Measurements from ENCODE around the gene KCNN1. TPM values are rescaled to one million over a fixed set of nuclear protein-coding genes. Genes with fewer than 3 reads are reported as not detected.

KCNN1 gene
- total and polyA plus RNA-seq, 9 of the 15 experiments (the other 6 are each of a cell fraction or from before 2014, with no cell fraction given): 0.01 to 6.2 (median 0.72) TPM

DNA sequence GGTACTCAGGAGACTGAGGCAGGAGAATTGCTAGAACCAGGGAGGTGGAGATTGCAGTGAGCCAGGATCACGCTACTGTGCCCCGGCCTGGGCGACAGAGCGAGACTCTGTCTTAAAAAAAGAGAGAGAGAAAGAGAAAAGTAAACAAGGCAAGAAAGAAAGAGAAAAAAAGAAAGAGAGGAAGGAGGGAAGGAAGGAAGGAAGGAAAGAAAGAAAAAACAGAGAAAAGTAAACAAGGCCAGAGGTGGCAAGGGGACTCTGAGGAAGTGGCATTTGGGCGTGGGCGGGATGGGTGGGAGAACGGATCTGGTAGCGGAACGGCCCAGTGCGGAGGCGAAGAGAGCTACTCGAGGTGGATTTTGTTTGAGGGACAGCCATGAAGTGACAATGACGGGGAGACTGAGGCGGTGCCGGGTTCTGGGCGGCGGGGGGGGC lies 33.6 kb downstream of the KCNN1 start:
- in situ Hi-C loops (cut with MboI) (loop anchor here (10.0 kb wide), 1 partner anchor 164 kb away; no protein-coding TSS in a partner anchor), intact Hi-C loops (cut with micrococcal nuclease) (loop anchor here (10.0 kb wide), 1 partner anchor 164 kb away; no protein-coding TSS in a partner anchor)
- Histone ChIP-seq H3K9me1 (ENCODE audit: control insufficient read depth, insufficient read depth, low read length) (no peaks in the 10 kb centered on the region), H3K9me3 (replicated peaks; ENCODE audit: control insufficient read depth, insufficient read depth, low read depth, low read length) (no peaks in the 10 kb centered on the region), H3K79me2 (ENCODE audit: control insufficient read depth, insufficient read depth, low read length) (peaks cover 24% of the 10 kb centered on the region), H3K4me3 (peak overlapping the region; percentile 87; the same call in 1 of the 2 replicates), H3K4me2 (ENCODE audit: insufficient read depth, low read length) (peak overlapping the region; percentile 86), H3K27ac (ENCODE audit: extremely low read depth, low read depth, low read length) (peak overlapping the region; percentile 88), H4K20me1 (replicated peaks; ENCODE audit: control insufficient read depth, insufficient read depth, low read length) (no peaks in the 10 kb centered on the region; the same call in 1 of the 2 replicates), H3K27me3 (ENCODE audit: control insufficient read depth in 2 of 2, insufficient read depth in 2 of 2, low read length in 2 of 2) (no peaks in the 10 kb centered on the region), H3K36me3 (ENCODE audit: control insufficient read depth, insufficient read depth, low read length) (peaks cover 5% of the 10 kb centered on the region; the same call in 1 of the 3 replicates), H2AFZ (ENCODE audit: low read depth, low read length) (peak overlapping the region; percentile 84), H3K4me1 (replicated peaks in 1 of 2; ENCODE audit: control insufficient read depth in 2 of 2, insufficient read depth in 2 of 2, low read length in 2 of 2) (peaks cover 31 to 64% of the 10 kb centered on the region in 2 experiments), H3K9ac (ENCODE audit: insufficient read depth in 1 of 2, low read depth in 2 of 2, low read length in 2 of 2) (peak overlapping the region; percentile 67 to 96)
- FAIRE-seq (peak; percentile 56), ATAC-seq (no peak), DNase-seq (ENCODE audit: extremely low read depth in 1 of 4, low spot score in 3 of 4) (no peak)
- 31% methylated on average over 10 of the region's 17 CpGs for WGBS (ENCODE audit: insufficient coverage, low coverage, missing lambda C conversion rate)
- CTCF ChIA-PET (ENCODE audit: low intra/inter-chr PET ratio): interaction anchor here (1.0 kb wide), 1 partner anchor 63 kb away, joined by 3 read pairs; no protein-coding TSS in a partner anchor
- no TSS peak for BruUV-seq (replicated peaks)
- POLR2A ChIA-PET: interaction anchor here (0.6 to 1.6 kb wide), 5 partner anchors 58 to 308 kb away, joined by 3 to 9 read pairs (median 4); partner anchors contain the start of gene RPL18A
- TF ChIP-seq, protein P1, sequence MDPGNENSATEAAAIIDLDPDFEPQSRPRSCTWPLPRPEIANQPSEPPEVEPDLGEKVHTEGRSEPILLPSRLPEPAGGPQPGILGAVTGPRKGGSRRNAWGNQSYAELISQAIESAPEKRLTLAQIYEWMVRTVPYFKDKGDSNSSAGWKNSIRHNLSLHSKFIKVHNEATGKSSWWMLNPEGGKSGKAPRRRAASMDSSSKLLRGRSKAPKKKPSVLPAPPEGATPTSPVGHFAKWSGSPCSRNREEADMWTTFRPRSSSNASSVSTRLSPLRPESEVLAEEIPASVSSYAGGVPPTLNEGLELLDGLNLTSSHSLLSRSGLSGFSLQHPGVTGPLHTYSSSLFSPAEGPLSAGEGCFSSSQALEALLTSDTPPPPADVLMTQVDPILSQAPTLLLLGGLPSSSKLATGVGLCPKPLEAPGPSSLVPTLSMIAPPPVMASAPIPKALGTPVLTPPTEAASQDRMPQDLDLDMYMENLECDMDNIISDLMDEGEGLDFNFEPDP (CRISPR knock-in tag; IDR thresholded peaks at IDR 0.05): no peak
- TF ChIP-seq PTRF (tag; IDR thresholded peaks at IDR 0.05) (no peak; the same call in 1 of the 2 replicates), MCM2 (IDR thresholded peaks at IDR 0.05; ENCODE audit: low read depth) (no peak), NFRKB (IDR thresholded peaks at IDR 0.05; ENCODE audit: low read depth) (peak; percentile 67; the same call in 1 of the 2 replicates), ELF2 (CRISPR knock-in tag; IDR thresholded peaks at IDR 0.05) (no peak), SPI1 (IDR thresholded peaks at IDR 0.05; ENCODE audit: borderline replicate concordance, low read depth, low read length) (0 out of 2 replicates have a peak, but pooled peaks have one; percentile 47), ARHGAP35 (IDR thresholded peaks at IDR 0.05; ENCODE audit: partially characterized antibody) (peak; percentile 48)
- TF ChIP-seq, protein P2, sequence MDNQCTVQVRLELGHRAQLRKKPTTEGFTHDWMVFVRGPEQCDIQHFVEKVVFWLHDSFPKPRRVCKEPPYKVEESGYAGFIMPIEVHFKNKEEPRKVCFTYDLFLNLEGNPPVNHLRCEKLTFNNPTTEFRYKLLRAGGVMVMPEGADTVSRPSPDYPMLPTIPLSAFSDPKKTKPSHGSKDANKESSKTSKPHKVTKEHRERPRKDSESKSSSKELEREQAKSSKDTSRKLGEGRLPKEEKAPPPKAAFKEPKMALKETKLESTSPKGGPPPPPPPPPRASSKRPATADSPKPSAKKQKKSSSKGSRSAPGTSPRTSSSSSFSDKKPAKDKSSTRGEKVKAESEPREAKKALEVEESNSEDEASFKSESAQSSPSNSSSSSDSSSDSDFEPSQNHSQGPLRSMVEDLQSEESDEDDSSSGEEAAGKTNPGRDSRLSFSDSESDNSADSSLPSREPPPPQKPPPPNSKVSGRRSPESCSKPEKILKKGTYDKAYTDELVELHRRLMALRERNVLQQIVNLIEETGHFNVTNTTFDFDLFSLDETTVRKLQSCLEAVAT (IDR thresholded peaks at IDR 0.05): peak; percentile 71 to 73; a peak in 3 of 4 replicates
- TF ChIP-seq, protein P3, sequence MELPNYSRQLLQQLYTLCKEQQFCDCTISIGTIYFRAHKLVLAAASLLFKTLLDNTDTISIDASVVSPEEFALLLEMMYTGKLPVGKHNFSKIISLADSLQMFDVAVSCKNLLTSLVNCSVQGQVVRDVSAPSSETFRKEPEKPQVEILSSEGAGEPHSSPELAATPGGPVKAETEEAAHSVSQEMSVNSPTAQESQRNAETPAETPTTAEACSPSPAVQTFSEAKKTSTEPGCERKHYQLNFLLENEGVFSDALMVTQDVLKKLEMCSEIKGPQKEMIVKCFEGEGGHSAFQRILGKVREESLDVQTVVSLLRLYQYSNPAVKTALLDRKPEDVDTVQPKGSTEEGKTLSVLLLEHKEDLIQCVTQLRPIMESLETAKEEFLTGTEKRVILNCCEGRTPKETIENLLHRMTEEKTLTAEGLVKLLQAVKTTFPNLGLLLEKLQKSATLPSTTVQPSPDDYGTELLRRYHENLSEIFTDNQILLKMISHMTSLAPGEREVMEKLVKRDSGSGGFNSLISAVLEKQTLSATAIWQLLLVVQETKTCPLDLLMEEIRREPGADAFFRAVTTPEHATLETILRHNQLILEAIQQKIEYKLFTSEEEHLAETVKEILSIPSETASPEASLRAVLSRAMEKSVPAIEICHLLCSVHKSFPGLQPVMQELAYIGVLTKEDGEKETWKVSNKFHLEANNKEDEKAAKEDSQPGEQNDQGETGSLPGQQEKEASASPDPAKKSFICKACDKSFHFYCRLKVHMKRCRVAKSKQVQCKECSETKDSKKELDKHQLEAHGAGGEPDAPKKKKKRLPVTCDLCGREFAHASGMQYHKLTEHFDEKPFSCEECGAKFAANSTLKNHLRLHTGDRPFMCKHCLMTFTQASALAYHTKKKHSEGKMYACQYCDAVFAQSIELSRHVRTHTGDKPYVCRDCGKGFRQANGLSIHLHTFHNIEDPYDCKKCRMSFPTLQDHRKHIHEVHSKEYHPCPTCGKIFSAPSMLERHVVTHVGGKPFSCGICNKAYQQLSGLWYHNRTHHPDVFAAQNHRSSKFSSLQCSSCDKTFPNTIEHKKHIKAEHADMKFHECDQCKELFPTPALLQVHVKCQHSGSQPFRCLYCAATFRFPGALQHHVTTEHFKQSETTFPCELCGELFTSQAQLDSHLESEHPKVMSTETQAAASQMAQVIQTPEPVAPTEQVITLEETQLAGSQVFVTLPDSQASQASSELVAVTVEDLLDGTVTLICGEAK (IDR thresholded peaks at IDR 0.05): peak; percentile 16; the same call in 1 of the 2 replicates
- TF ChIP-seq, protein P3 (CRISPR knock-in tag; IDR thresholded peaks at IDR 0.05): no peak

Measured in K562 (cell line).